ENCODE results near the gene SLC38A10. TPM values are rescaled to one million over a fixed set of nuclear protein-coding genes. Genes with fewer than 3 reads are reported as not detected.

The SLC38A10 gene
- polyA plus RNA-seq, 1 donor (not counting 4 experiments of a cell fraction or from before 2014, with no cell fraction given), result 16.8 TPM

- H3K9me1 ChIP-seq (ENCODE audit: control insufficient read depth, extremely low read depth, insufficient read depth, low read length), result no peaks in the 10 kb centered on the region
- H3K4me3 ChIP-seq (ENCODE audit: control insufficient read depth in 2 of 3, extremely low read depth in 1 of 3, insufficient read depth in 2 of 3, low read depth in 1 of 3, low read length in 3 of 3), result no peak overlapping the region
- H3K27ac ChIP-seq (ENCODE audit: control insufficient read depth, insufficient read depth, low read length), result no peak overlapping the region
- FAIRE-seq (no peak), DNase-seq (ENCODE audit: low read depth, low spot score) (no peak)
- peaks cover 19% of the 10 kb centered on the region for H3K4me1 ChIP-seq (ENCODE audit: control insufficient read depth, extremely low read depth, insufficient read depth, low read length)
- peaks cover 3 to 6% of the 10 kb centered on the region in 2 experiments for H3K36me3 ChIP-seq (ENCODE audit: control insufficient read depth in 2 of 2, extremely low read depth in 1 of 2, insufficient read depth in 2 of 2, low read length in 2 of 2)
- no peak overlapping the region for H2AFZ ChIP-seq (ENCODE audit: control insufficient read depth, low read length)
- no peaks in the 10 kb centered on the region for H3K27me3 ChIP-seq (ENCODE audit: control insufficient read depth, extremely low read depth, insufficient read depth, low read length)
- no peak overlapping the region for H3K4me2 ChIP-seq (ENCODE audit: control insufficient read depth, extremely low read depth, insufficient read depth, low read depth, low read length)
- H3K79me2 ChIP-seq (ENCODE audit: control insufficient read depth, insufficient read depth, low read length), result peaks cover 35% of the 10 kb centered on the region
- H4K20me1 ChIP-seq (ENCODE audit: control insufficient read depth, extremely low read depth, insufficient read depth, low read length), result no peaks in the 10 kb centered on the region
- no peak overlapping the region for H3K9ac ChIP-seq (ENCODE audit: control insufficient read depth, extremely low read depth, insufficient read depth, low read length)
- dilution Hi-C loops (cut with MboI; ENCODE audit: extremely low pct_ligation_motif_present, low sequenced_read_pairs), result no loop called here
- H3K9me3 ChIP-seq (ENCODE audit: control insufficient read depth, low read depth, low read length), result no peaks in the 10 kb centered on the region
- TF ChIP-seq EZH2 (IDR thresholded peaks at IDR 0.05; ENCODE audit: low read length), result no peak
- TF ChIP-seq CTCF (optimal IDR thresholded peaks at IDR 0.05 in 1 of 3, IDR thresholded peaks at IDR 0.05 in 1 of 3, conservative IDR thresholded peaks at IDR 0.05 in 1 of 3; ENCODE audit: extremely low read depth in 1 of 3, insufficient read depth in 2 of 3, low read length in 3 of 3), result no peak
Measured at GRCh38 chr17:81241203-81241602, 53.9 kb downstream of the SLC38A10 start.

- Histone ChIP-seq H3K27ac (ENCODE audit: control insufficient read depth, insufficient read depth, low read length) (no peak overlapping the region), H3K4me2 (ENCODE audit: control insufficient read depth, extremely low read depth, insufficient read depth, low read depth, low read length) (peak overlapping the region; percentile 96), H2AFZ (ENCODE audit: control insufficient read depth, low read length) (no peak overlapping the region), H3K9me1 (ENCODE audit: control insufficient read depth, extremely low read depth, insufficient read depth, low read length) (no peaks in the 10 kb centered on the region), H3K79me2 (ENCODE audit: control insufficient read depth, insufficient read depth, low read length) (peaks cover 35% of the 10 kb centered on the region), H3K9ac (ENCODE audit: control insufficient read depth, extremely low read depth, insufficient read depth, low read length) (no peak overlapping the region), H3K27me3 (ENCODE audit: control insufficient read depth, extremely low read depth, insufficient read depth, low read length) (no peaks in the 10 kb centered on the region), H3K9me3 (ENCODE audit: control insufficient read depth, low read depth, low read length) (no peaks in the 10 kb centered on the region), H3K36me3 (ENCODE audit: control insufficient read depth in 2 of 2, extremely low read depth in 1 of 2, insufficient read depth in 2 of 2, low read length in 2 of 2) (peaks cover 5 to 6% of the 10 kb centered on the region in 2 experiments), H3K4me3 (ENCODE audit: control insufficient read depth in 2 of 3, extremely low read depth in 1 of 3, insufficient read depth in 2 of 3, low read depth in 1 of 3, low read length in 3 of 3) (no peak overlapping the region), H4K20me1 (ENCODE audit: control insufficient read depth, extremely low read depth, insufficient read depth, low read length) (no peaks in the 10 kb centered on the region), H3K4me1 (ENCODE audit: control insufficient read depth, extremely low read depth, insufficient read depth, low read length) (peaks cover 19% of the 10 kb centered on the region)
- no peak for TF ChIP-seq CTCF (optimal IDR thresholded peaks at IDR 0.05 in 1 of 3, IDR thresholded peaks at IDR 0.05 in 1 of 3, conservative IDR thresholded peaks at IDR 0.05 in 1 of 3; ENCODE audit: extremely low read depth in 1 of 3, insufficient read depth in 2 of 3, low read length in 3 of 3)
- TF ChIP-seq EZH2 (IDR thresholded peaks at IDR 0.05; ENCODE audit: low read length), result no peak
- dilution Hi-C loops (cut with MboI; ENCODE audit: extremely low pct_ligation_motif_present, low sequenced_read_pairs), result no loop called here
- DNase-seq (ENCODE audit: low read depth, low spot score) (no peak), FAIRE-seq (no peak)
Measured at GRCh38 chr17:81240761-81241160, 54.3 kb downstream of the SLC38A10 start.
